ENCODE measurements around the gene SFSWAP. TPM values are rescaled to one million over a fixed set of nuclear protein-coding genes. Genes with fewer than 3 reads are reported as not detected.

Gene SFSWAP
- total and polyA plus RNA-seq, 2 experiments from 2014 or later, result 21.4 to 25.1 TPM

DNA sequence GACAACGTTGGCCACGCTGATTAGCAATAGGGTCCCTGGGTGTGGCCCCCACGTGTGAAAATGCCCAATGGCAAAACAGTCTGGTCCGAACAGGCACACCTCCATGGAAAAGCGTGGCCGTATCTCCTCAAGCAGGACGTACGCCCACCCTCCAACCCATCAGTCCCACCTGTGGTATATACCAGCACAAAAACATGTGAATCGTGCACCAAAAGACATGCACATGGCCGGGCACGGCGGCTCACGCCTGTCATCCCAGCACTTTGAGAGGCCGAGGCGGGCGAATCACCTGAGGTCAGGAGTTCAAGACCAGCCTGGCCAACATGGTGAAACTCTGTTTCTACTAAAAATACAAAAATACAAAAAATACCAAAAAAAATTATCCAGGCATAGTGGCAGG is 14.9 kb upstream of the SFSWAP start:
- H3K4me1 ChIP-seq (ENCODE audit: insufficient read depth), result no peaks in the 10 kb centered on the region
- TF ChIP-seq, protein P1, sequence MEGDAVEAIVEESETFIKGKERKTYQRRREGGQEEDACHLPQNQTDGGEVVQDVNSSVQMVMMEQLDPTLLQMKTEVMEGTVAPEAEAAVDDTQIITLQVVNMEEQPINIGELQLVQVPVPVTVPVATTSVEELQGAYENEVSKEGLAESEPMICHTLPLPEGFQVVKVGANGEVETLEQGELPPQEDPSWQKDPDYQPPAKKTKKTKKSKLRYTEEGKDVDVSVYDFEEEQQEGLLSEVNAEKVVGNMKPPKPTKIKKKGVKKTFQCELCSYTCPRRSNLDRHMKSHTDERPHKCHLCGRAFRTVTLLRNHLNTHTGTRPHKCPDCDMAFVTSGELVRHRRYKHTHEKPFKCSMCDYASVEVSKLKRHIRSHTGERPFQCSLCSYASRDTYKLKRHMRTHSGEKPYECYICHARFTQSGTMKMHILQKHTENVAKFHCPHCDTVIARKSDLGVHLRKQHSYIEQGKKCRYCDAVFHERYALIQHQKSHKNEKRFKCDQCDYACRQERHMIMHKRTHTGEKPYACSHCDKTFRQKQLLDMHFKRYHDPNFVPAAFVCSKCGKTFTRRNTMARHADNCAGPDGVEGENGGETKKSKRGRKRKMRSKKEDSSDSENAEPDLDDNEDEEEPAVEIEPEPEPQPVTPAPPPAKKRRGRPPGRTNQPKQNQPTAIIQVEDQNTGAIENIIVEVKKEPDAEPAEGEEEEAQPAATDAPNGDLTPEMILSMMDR (IDR thresholded peaks at IDR 0.05; ENCODE audit: poor library complexity), result no peak
- TF ChIP-seq EZH2phosphoT487 (IDR thresholded peaks at IDR 0.05; ENCODE audit: low read depth, severe bottlenecking, unreplicated experiment) (no peak), EZH2 (IDR thresholded peaks at IDR 0.05; ENCODE audit: borderline replicate concordance) (no peak)
- no peak overlapping the region for H3K27ac ChIP-seq
- H3K36me3 ChIP-seq (replicated peaks; ENCODE audit: insufficient read depth, low read depth), result no peaks in the 10 kb centered on the region
- H3K27me3 ChIP-seq, result no peaks in the 10 kb centered on the region
- no peak for DNase-seq (ENCODE audit: low spot score)
- H2AFZ ChIP-seq, result no peak overlapping the region
- no peaks in the 10 kb centered on the region for H3K79me2 ChIP-seq
- H3K4me2 ChIP-seq, result no peak overlapping the region
- 93% methylated on average over 16 of the region's 16 CpGs for WGBS (ENCODE audit: low lambda C conversion rate, missing lambda C conversion rate)
- no peaks in the 10 kb centered on the region for H4K20me1 ChIP-seq (ENCODE audit: insufficient read depth, poor library complexity, severe bottlenecking)
- no peaks in the 10 kb centered on the region for H3K9me3 ChIP-seq (ENCODE audit: low read depth)
- H3K4me3 ChIP-seq, result no peak overlapping the region
- H3K9me2 ChIP-seq (replicated peaks; ENCODE audit: insufficient read depth), result no peaks in the 10 kb centered on the region

DNA sequence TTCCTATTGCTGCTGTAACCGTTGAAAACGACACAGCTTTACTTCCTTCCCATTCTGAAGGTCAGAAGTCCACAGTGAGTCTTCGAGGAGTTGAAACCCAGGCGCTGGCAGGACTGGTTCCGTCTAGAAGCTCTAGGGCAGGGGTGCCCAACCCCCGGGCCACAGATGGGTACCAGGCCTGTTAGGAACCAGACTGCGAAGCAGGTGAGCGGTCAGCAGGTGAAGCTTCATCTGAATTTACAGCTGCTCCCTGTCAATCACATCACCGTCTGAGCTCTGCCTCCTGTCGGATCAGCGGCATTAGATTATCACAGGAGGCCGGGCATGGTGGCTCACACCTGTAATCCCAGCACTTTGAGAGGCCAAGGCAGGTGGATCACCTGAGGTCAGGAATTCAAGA is 12.6 kb upstream of the SFSWAP start:
- Histone ChIP-seq H3K79me2 (no peaks in the 10 kb centered on the region), H3K36me3 (replicated peaks; ENCODE audit: insufficient read depth, low read depth) (no peaks in the 10 kb centered on the region), H3K4me3 (no peak overlapping the region), H3K9me2 (replicated peaks; ENCODE audit: insufficient read depth) (no peaks in the 10 kb centered on the region), H2AFZ (no peak overlapping the region), H3K9me3 (ENCODE audit: low read depth) (no peaks in the 10 kb centered on the region), H3K4me2 (no peak overlapping the region), H4K20me1 (ENCODE audit: insufficient read depth, poor library complexity, severe bottlenecking) (no peaks in the 10 kb centered on the region), H3K27me3 (no peaks in the 10 kb centered on the region), H3K27ac (no peak overlapping the region), H3K4me1 (ENCODE audit: insufficient read depth) (no peaks in the 10 kb centered on the region)
- DNase-seq (ENCODE audit: low spot score), result no peak
- 83% methylated on average over 12 of the region's 12 CpGs for WGBS (ENCODE audit: low lambda C conversion rate, missing lambda C conversion rate)
- TF ChIP-seq, protein P1 (IDR thresholded peaks at IDR 0.05; ENCODE audit: poor library complexity), result no peak
- TF ChIP-seq EZH2 (IDR thresholded peaks at IDR 0.05; ENCODE audit: borderline replicate concordance) (no peak), EZH2phosphoT487 (IDR thresholded peaks at IDR 0.05; ENCODE audit: low read depth, severe bottlenecking, unreplicated experiment) (no peak)

DNA sequence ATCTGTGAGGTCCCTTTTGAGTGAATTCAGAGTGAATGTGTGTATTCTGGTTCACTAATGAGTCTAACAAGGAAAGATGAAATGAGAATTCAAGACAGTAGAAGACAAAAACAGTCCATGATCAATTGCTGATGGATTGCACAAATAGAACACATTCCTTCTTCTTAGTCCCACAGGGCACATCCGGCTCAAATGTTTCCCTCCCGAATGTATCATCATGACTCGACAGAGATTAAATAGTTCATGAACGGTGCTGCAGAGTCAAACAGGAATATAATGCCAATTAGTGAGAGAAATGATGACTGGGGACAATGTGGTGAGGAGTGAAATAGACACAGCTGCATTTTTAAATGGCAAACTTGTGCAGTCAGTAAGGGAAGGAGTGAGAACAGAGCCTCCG is 11.5 kb upstream of the SFSWAP start:
- Histone ChIP-seq H2AFZ (no peak overlapping the region), H3K79me2 (no peaks in the 10 kb centered on the region), H3K4me2 (no peak overlapping the region), H3K9me3 (ENCODE audit: low read depth) (no peaks in the 10 kb centered on the region), H3K9me2 (replicated peaks; ENCODE audit: insufficient read depth) (no peaks in the 10 kb centered on the region), H3K27ac (no peak overlapping the region), H4K20me1 (ENCODE audit: insufficient read depth, poor library complexity, severe bottlenecking) (no peaks in the 10 kb centered on the region), H3K4me3 (no peak overlapping the region), H3K36me3 (replicated peaks; ENCODE audit: insufficient read depth, low read depth) (no peaks in the 10 kb centered on the region), H3K4me1 (ENCODE audit: insufficient read depth) (no peaks in the 10 kb centered on the region), H3K27me3 (no peaks in the 10 kb centered on the region)
- WGBS (ENCODE audit: low lambda C conversion rate, missing lambda C conversion rate), result 93% methylated on average over 5 of the region's 5 CpGs
- no peak for TF ChIP-seq EZH2 (IDR thresholded peaks at IDR 0.05; ENCODE audit: borderline replicate concordance)
- TF ChIP-seq EZH2phosphoT487 (IDR thresholded peaks at IDR 0.05; ENCODE audit: low read depth, severe bottlenecking, unreplicated experiment), result no peak
- TF ChIP-seq, protein P1 (IDR thresholded peaks at IDR 0.05; ENCODE audit: poor library complexity), result no peak
- no peak for DNase-seq (ENCODE audit: low spot score)

DNA sequence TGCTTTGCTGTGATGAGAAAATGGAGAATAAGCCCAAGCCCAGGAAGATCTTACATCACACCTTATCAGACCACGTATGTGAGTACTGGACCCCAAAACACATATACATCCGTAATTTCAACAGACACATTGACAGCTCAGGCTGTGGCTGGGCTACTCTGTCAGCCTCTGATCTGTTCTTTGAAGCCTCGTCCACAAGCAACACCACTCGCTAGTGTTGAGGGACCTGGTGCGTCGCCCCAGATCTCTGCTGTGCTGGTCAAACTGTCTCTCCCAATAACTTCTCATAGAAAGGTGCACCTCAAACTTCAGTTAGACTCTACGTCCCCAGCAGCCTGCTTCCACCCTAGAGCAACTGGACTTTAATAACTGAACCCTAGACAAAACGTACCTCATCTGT is 10.6 kb upstream of the SFSWAP start:
- WGBS (ENCODE audit: low lambda C conversion rate, missing lambda C conversion rate), result 85% methylated on average over 8 of the region's 8 CpGs
- TF ChIP-seq EZH2 (IDR thresholded peaks at IDR 0.05; ENCODE audit: borderline replicate concordance) (no peak), EZH2phosphoT487 (IDR thresholded peaks at IDR 0.05; ENCODE audit: low read depth, severe bottlenecking, unreplicated experiment) (no peak)
- TF ChIP-seq, protein P1 (IDR thresholded peaks at IDR 0.05; ENCODE audit: poor library complexity), result no peak
- Histone ChIP-seq H3K4me3 (no peak overlapping the region), H3K9me3 (ENCODE audit: low read depth) (no peaks in the 10 kb centered on the region), H3K36me3 (replicated peaks; ENCODE audit: insufficient read depth, low read depth) (no peaks in the 10 kb centered on the region), H2AFZ (no peak overlapping the region), H4K20me1 (ENCODE audit: insufficient read depth, poor library complexity, severe bottlenecking) (no peaks in the 10 kb centered on the region), H3K79me2 (no peaks in the 10 kb centered on the region), H3K4me2 (no peak overlapping the region), H3K27me3 (no peaks in the 10 kb centered on the region), H3K9me2 (replicated peaks; ENCODE audit: insufficient read depth) (no peaks in the 10 kb centered on the region), H3K27ac (no peak overlapping the region), H3K4me1 (ENCODE audit: insufficient read depth) (no peaks in the 10 kb centered on the region)
- DNase-seq (ENCODE audit: low spot score), result no peak

Data from hepatocyte (in vitro differentiated cells).